ENCODE measurements around the gene ARMC10. TPM values are rescaled to one million over a fixed set of nuclear protein-coding genes. Genes with fewer than 3 reads are reported as not detected.
"Not testable (repeated sequence)": the region's sequence is repeated elsewhere in the genome, so short reads cannot be mapped to it uniquely, and the experiment has no call there.

Gene ARMC10
- polyA plus RNA-seq, 1 donor from 2014 or later, result 28.8 TPM

GRCh38 chr7:103143868-103144267, 68.9 kb downstream of the ARMC10 start:
- Histone ChIP-seq H3K4me3 (ENCODE audit: low read length) (no peak overlapping the region), H4K20me1 (ENCODE audit: insufficient read depth) (no peaks in the 10 kb centered on the region), H3K27ac (ENCODE audit: low read length) (no peak overlapping the region), H3K4me2 (ENCODE audit: low read length) (no peak overlapping the region), H3K9ac (ENCODE audit: low read length) (no peak overlapping the region), H3K9me3 (ENCODE audit: low read length) (no peaks in the 10 kb centered on the region), H3K36me3 (ENCODE audit: insufficient read depth, low read length) (no peaks in the 10 kb centered on the region), H2AFZ (ENCODE audit: low read depth, low read length) (no peak overlapping the region), H3F3A (ENCODE audit: insufficient read depth, low read length, poor library complexity, severe bottlenecking) (no peaks in the 10 kb centered on the region), H3K79me2 (replicated peaks; ENCODE audit: insufficient read depth, low read length) (peaks cover 19% of the 10 kb centered on the region), H3K27me3 (ENCODE audit: insufficient read depth, low read depth, low read length) (no peaks in the 10 kb centered on the region), H3K9me2 (ENCODE audit: insufficient read depth, low read length) (no peaks in the 10 kb centered on the region)
- TF ChIP-seq SMC3 (conservative IDR thresholded peaks at IDR 0.05; ENCODE audit: poor library complexity), result no peak
- no peak for TF ChIP-seq POLR2AphosphoS5 (IDR thresholded peaks at IDR 0.05)
- TF ChIP-seq TAF1 (IDR thresholded peaks at IDR 0.05; ENCODE audit: low read depth), result no peak
- TF ChIP-seq EZH2 (IDR thresholded peaks at IDR 0.05; ENCODE audit: borderline replicate concordance, insufficient read depth, low read length, poor library complexity, severe bottlenecking), result no peak
- TF ChIP-seq CTCF (IDR thresholded peaks at IDR 0.05; ENCODE audit: poor library complexity, severe bottlenecking), result no peak
- TF ChIP-seq RAD21 (conservative IDR thresholded peaks at IDR 0.05), result no peak
- no peak for TF ChIP-seq MXI1 (conservative IDR thresholded peaks at IDR 0.05; ENCODE audit: poor library complexity, severe bottlenecking)
- no peak for TF ChIP-seq REST (IDR thresholded peaks at IDR 0.05; ENCODE audit: borderline replicate concordance)
- no peak for TF ChIP-seq EP300 (conservative IDR thresholded peaks at IDR 0.05; ENCODE audit: poor library complexity, severe bottlenecking)

GRCh38 chr7:103144754-103145153, 69.8 kb downstream of the ARMC10 start:
- not testable (repeated sequence) for H3K27ac ChIP-seq (ENCODE audit: low read length); H2AFZ ChIP-seq (ENCODE audit: low read depth, low read length); H3K4me2 ChIP-seq (ENCODE audit: low read length); H3K27me3 ChIP-seq (ENCODE audit: insufficient read depth, low read depth, low read length); H4K20me1 ChIP-seq (ENCODE audit: insufficient read depth); H3K9ac ChIP-seq (ENCODE audit: low read length); H3K9me3 ChIP-seq (ENCODE audit: low read length); H3F3A ChIP-seq (ENCODE audit: insufficient read depth, low read length, poor library complexity, severe bottlenecking); H3K4me3 ChIP-seq (ENCODE audit: low read length); H3K36me3 ChIP-seq (ENCODE audit: insufficient read depth, low read length); H3K9me2 ChIP-seq (ENCODE audit: insufficient read depth, low read length)
- H3K79me2 ChIP-seq (replicated peaks; ENCODE audit: insufficient read depth, low read length), result peaks cover 19% of the 10 kb centered on the region
